Mesodermal cell (in vitro differentiated cells): ENCODE measurements around the gene HLA-F. TPM values are rescaled to one million over a fixed set of nuclear protein-coding genes. Genes with fewer than 3 reads are reported as not detected.

Experiments
- H3K27ac ChIP-seq: 2 replicates; pipeline ENCODE4 v1.7.0; 2013; ENCODE audit warnings: mild to moderate bottlenecking, low read depth, low read length, moderate library complexity; ENCODE audit not compliant: severe bottlenecking
- H3K36me3 ChIP-seq: 2 replicates; pipeline ENCODE4 v1.7.1; 2013; ENCODE audit warnings: mild to moderate bottlenecking, low read length, moderate library complexity; ENCODE audit not compliant: control insufficient read depth, insufficient read depth
- H3K4me1 ChIP-seq: one replicate; pipeline ENCODE4 v1.7.1; 2013; ENCODE audit warnings: mild to moderate bottlenecking, low read length; ENCODE audit not compliant: insufficient read depth, control insufficient read depth, poor library complexity, severe bottlenecking
- H3K4me3 ChIP-seq: 2 replicates; pipeline ENCODE4 v1.7.0; 2013; ENCODE audit warnings: low read length, control low read depth, mild to moderate bottlenecking; ENCODE audit not compliant: insufficient read depth, poor library complexity, severe bottlenecking; ENCODE audit errors: extremely low read depth
- H3K9me3 ChIP-seq: 2 replicates; pipeline ENCODE4 v1.7.1; 2013; ENCODE audit warnings: mild to moderate bottlenecking, low read length, moderate library complexity; ENCODE audit not compliant: control insufficient read depth
- WGBS, 2 experiments: methylation state at CpG; one replicate each; pipeline ENCODE4 v1.1.5; 2013; ENCODE audit warnings: missing lambda C conversion rate in 2 of 2; ENCODE audit not compliant: insufficient coverage in 2 of 2; 5-methylcytosine and 5-hydroxymethylcytosine counted together
- polyA plus RNA-seq, 2 experiments: library from polyadenylated mRNA; stranded (reverse); fragments of 50-300 nt; gene quantifications; one replicate each; pipeline ENCODE4 v1.2.3, GENCODE V29; 2013

The HLA-F gene
- 1.6 TPM for polyA plus RNA-seq (2013, experiment 1 of 2)
- polyA plus RNA-seq (2013, experiment 2 of 2): 0.51 TPM

DNA sequence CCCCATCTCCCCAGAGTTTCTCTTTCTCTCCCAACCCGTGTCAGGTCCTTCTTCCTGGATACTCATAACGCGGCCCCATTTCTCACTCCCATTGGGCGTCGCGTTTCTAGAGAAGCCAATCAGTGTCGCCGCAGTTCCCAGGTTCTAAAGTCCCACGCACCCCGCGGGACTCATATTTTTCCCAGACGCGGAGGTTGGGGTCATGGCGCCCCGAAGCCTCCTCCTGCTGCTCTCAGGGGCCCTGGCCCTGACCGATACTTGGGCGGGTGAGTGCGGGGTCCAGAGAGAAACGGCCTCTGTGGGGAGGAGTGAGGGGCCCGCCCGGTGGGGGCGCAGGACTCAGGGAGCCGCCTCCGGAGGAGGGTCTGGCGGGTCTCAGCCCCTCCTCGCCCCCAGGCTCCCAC lies at the start of gene HLA-F:
HLA-F (plus strand) TSS at position 173 of the 404 bp plus-strand sequence; CDS start at position 203, 30 bp downstream.
- H3K4me3 ChIP-seq: peak within 1 kb of the TSS; percentile 44
- 0 to 1% methylated on average over 17 to 23 of the region's 26 CpGs for WGBS, 2 experiments
- H3K27ac ChIP-seq: no peak within 1 kb of the TSS
- no peaks in the 10 kb centered on the region for H3K36me3 ChIP-seq
- no peaks in the 10 kb centered on the region for H3K9me3 ChIP-seq
- H3K4me1 ChIP-seq: no peaks in the 10 kb centered on the region

DNA sequence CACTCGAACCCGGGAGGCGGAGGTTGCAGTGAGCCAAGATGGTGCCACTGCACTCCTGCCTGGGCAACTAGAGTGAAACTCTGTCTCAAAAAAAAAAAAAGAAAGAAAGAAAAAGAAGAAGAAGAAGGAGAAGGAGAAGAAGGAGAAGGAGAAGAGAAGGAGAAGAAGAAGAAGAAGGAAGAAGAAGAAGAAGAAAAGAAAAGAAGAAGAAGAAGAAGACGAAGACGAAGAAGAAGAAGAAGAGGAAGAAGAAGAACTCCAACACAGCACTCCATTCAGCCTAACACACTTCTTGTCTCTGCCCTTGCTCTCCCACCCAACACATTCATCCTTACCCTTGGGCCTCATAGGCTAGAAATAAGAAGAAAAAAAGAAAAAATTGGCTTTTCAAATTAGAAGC lies 49.2 kb upstream of the HLA-F start:
- WGBS, 2 experiments: 100% methylated on average over 3 of the region's 5 CpGs; no CpG with 5 or more reads in 1 of the 2 experiments
- no peak overlapping the region for H3K4me3 ChIP-seq
- H3K4me1 ChIP-seq: no peaks in the 10 kb centered on the region
- H3K9me3 ChIP-seq: no peaks in the 10 kb centered on the region
- no peaks in the 10 kb centered on the region for H3K36me3 ChIP-seq
- no peak overlapping the region for H3K27ac ChIP-seq

DNA sequence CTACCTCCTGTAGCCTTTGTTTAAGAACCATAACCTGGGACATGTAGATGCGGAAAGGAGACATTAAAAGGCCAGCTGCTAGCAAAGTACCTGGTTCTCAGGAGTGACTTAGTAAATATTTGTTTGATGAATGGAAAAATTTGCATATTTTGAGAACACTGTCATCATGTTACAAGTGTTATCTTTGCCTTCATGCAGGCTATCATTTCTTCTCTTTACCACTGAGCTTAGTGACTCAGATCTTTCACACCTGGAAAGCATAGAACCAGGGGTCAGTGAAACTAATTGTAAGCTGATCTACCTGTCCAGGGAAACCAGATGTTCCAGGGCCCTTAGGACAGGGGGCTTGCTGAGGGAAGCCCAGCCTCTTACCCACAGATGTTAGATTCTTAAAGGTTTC lies 47.7 kb upstream of the HLA-F start:
- Histone ChIP-seq H3K27ac (no peak overlapping the region), H3K4me1 (no peaks in the 10 kb centered on the region), H3K36me3 (no peaks in the 10 kb centered on the region), H3K4me3 (no peak overlapping the region), H3K9me3 (no peaks in the 10 kb centered on the region)
- WGBS, 2 experiments: 90 to 100% methylated on average over 1 of the region's 1 CpG

DNA sequence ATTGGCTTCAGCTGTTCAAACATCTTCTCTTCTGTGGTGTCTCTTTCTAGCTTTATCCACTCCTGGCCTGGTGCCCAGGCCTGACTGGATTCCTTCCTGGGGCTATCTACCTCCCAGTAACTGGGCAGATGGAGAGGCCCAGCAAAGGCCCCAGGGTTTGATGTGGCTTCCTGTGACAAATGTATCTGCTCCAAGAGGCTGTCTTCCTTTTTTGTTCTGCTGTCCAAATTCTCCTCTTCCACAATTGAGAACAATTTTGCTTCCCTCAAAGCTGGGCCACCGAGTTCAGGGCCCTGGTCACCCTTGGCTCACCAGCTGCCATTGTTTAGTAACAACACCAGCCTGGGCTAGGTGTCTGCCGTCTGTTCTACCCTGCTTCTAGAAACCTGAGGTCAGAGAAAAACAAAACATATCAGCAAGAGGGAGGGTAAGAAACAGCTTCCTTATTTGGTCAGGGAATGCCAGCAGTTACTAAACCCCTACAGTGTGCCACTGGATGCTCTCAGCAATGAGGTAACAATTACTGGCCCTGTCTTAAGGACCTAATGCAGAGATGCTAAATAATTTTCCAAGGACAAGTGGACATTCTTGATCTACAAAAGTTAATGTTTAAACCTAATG lies 46.1 kb upstream of the HLA-F start:
- Histone ChIP-seq H3K4me1 (no peaks in the 10 kb centered on the region), H3K36me3 (no peaks in the 10 kb centered on the region), H3K9me3 (no peaks in the 10 kb centered on the region), H3K4me3 (no peak overlapping the region), H3K27ac (no peak overlapping the region)
- WGBS, 2 experiments: 69 to 80% methylated on average over 1 to 2 of the region's 2 CpGs

DNA sequence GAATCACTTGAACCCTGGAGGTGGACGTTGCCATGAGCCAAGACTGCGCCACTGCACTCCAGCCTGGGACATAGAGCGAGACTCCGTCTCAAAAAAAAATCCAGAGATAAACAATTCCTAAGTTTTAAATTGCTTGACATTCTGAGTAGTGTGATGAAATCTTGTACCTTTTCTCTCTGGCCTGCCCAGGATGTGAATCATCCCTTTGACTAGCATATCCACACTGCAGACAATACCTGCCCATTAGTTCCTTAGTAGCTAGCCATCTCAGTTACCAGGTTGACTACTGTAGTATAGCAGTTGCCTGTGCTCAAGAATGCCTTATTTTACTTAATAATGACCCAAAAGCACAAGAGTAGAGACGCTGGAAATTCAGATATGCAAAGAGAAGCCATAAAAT lies 45.1 kb upstream of the HLA-F start:
- Histone ChIP-seq H3K4me1 (no peaks in the 10 kb centered on the region), H3K36me3 (no peaks in the 10 kb centered on the region), H3K27ac (no peak overlapping the region), H3K9me3 (no peaks in the 10 kb centered on the region), H3K4me3 (no peak overlapping the region)
- 91 to 100% methylated on average over 2 of the region's 5 CpGs for WGBS, 2 experiments

DNA sequence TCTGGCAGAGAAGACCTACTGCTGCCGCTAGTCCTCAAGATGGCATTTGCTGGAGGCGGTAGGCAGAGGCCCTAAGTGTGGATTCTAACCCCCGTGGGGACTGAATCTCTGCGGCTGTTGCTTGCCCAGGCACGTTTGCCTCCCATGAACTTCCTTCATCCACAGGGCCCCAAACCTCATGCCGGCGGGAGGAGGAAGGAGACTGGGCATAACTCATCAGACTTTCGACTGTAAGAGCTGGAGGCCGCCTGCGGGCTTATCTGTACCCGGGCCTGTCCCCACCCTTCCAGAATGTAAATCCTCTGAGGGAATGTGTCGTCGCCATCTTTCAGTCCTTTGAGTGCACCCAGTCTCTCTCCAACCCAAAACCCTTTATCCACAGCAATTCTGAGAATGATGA lies 43.3 kb upstream of the HLA-F start:
- WGBS, 2 experiments: 84 to 90% methylated on average over 13 of the region's 13 CpGs
- Histone ChIP-seq H3K4me1 (no peaks in the 10 kb centered on the region), H3K9me3 (no peaks in the 10 kb centered on the region), H3K27ac (no peak overlapping the region), H3K4me3 (no peak overlapping the region), H3K36me3 (no peaks in the 10 kb centered on the region)

DNA sequence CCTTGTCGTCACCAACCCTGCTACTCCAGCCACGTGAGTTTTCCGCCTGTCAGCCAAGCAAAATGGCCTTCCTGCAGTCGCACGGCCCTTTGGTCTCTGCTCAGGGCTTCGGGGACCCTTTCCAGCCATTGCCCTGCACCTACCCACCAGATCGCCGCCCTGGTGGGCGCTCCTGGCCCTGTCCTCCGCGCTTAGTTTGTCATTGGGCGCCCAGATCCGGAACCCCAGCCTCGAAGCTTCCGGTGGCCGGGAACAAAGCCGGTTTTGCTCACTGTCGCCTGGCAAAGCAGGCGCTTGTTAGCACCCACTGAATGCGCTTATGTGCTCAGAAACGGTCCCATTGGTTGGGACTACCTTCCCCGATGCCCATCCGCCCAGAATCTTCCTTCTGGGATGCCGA lies 42.8 kb upstream of the HLA-F start:
- H3K36me3 ChIP-seq: no peaks in the 10 kb centered on the region
- no peaks in the 10 kb centered on the region for H3K9me3 ChIP-seq
- H3K4me3 ChIP-seq: no peak overlapping the region
- WGBS, 2 experiments: 95 to 96% methylated on average over 24 of the region's 24 CpGs
- no peak overlapping the region for H3K27ac ChIP-seq
- H3K4me1 ChIP-seq: no peaks in the 10 kb centered on the region

DNA sequence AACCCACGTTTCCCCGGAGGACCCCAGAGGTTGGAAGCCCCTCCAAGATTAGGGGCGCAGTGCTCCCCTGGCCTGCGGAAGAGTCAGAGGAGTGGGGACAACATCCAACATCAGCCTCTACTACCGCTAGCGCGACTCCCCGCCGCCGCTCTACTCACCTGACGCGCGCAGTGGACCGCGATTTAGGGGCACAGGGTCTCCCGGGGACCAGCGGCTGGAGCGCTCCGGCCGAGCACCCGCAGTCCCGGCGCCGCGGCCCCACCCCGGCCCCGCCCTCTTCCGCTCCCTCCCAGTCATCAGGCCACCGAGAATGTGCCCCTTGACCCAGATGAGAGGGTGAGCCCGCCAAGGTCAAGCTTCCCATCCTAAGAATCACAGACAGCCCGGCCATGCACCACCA lies 42.3 kb upstream of the HLA-F start, which contains the start of gene ZFP57:
ZFP57 (minus strand) TSS at position 249 of the 400 bp plus-strand sequence. CDS start 4,149 bp downstream, outside the sequence.
- Histone ChIP-seq H3K4me1 (no peaks in the 10 kb centered on the region), H3K4me3 (no peak within 1 kb of the TSS)
- 95 to 96% methylated on average over 26 to 29 of the region's 31 CpGs for WGBS, 2 experiments

DNA sequence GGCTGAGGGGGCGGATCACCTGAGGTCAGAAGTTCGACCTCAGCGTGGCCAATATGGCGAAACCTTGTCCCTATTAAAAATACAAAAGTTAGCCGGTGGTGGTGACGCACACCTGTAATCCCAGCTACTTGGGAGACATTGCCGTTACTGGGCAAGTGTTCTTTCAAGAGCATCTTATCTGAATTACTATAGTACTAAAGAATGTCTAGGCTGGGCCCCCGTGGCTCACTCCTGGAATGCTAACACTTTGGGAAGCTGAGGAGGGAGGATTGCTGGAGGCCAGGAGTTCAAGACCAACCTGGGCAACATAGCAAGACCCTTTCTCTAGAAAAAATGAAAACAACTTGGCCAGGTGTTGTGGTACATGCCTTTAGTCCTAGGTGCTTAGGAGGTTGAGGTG lies 41.4 kb upstream of the HLA-F start:
- Histone ChIP-seq H3K4me1 (no peaks in the 10 kb centered on the region), H3K4me3 (no peak overlapping the region), H3K9me3 (no peaks in the 10 kb centered on the region), H3K27ac (no peak overlapping the region), H3K36me3 (no peaks in the 10 kb centered on the region)
- 91 to 93% methylated on average over 5 to 6 of the region's 8 CpGs for WGBS, 2 experiments

More for the DNA sequence above, 42.3 kb upstream of the HLA-F start, which contains the start of gene ZFP57:
- H3K27ac ChIP-seq: no peak within 1 kb of the TSS
- no peaks in the 10 kb centered on the region for H3K9me3 ChIP-seq
- H3K36me3 ChIP-seq: no peaks in the 10 kb centered on the region

DNA sequence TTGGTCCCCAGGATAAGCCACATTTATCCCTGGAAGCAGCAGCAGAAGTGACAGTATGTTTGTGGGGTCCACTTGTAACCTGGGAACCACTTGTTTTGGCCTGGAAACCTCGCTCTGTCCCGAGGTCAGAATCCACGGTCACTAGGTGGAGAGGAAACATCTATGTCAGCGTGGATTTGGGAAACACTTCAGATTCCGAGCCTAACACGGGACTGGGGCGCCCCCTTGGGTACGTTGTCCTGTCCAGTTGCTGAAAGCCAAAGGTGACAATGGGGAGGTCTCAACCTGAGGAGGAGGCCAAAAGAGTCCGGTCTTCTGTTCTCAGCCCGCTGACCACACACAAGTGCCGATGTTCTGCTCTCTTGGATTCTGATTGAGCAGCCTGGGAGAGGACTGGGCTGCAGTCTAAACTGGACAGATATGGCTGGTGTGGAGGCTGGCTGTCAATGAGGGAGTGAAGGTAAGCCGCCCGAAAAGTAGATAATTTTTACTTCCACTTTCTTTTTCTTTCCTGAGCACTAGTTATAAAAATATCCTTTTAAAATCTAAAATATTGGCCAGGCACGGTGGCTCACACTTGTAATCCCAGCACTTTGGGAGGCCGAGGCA lies 37.4 kb upstream of the HLA-F start:
- H3K9me3 ChIP-seq: no peaks in the 10 kb centered on the region
- WGBS, 2 experiments: 71 to 78% methylated on average over 10 to 11 of the region's 15 CpGs
- no peaks in the 10 kb centered on the region for H3K36me3 ChIP-seq
- H3K27ac ChIP-seq: no peak overlapping the region
- H3K4me1 ChIP-seq: no peaks in the 10 kb centered on the region
- H3K4me3 ChIP-seq: no peak overlapping the region

DNA sequence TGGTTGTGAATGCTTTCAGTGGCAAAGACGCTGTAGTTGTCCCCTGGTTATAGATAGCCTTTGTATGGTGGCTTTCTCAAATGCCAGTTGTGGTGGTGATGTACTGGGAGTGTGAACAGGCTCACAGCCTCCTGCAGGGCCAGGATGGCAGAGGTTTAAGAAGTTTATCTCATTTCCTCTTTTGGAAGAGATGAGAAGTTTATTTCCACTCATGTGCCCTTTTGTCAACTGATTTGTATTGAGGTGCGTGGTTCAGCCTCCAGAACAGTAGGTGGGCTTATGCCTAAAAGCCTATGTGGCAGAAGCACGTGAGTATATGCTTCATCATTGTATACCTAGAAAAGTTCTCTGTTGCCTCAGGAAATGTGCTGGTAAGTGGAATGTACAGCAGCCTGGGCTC lies 28.6 kb upstream of the HLA-F start:
- Histone ChIP-seq H3K36me3 (no peaks in the 10 kb centered on the region), H3K4me3 (no peak overlapping the region), H3K4me1 (no peaks in the 10 kb centered on the region), H3K9me3 (no peaks in the 10 kb centered on the region), H3K27ac (no peak overlapping the region)
- WGBS, 2 experiments: 81 to 83% methylated on average over 2 to 3 of the region's 3 CpGs
